NB4 (cell line): Measurements from ENCODE around the gene FAM131A.

Source experiments
- POLR2A ChIP-seq: IDR thresholded peaks from 2 replicates; pipeline ENCODE4 v1.6.1; 2011; ENCODE audit warnings: mild to moderate bottlenecking; ENCODE audit not compliant: insufficient read length; ENCODE audit errors: extremely low read depth
- TF ChIP-seq, protein P1 (sequence below): IDR thresholded peaks from one replicate; pipeline ENCODE4 v1.5.1; 2012; ENCODE audit warnings: low read depth, low read length

- TF ChIP-seq, protein P1, sequence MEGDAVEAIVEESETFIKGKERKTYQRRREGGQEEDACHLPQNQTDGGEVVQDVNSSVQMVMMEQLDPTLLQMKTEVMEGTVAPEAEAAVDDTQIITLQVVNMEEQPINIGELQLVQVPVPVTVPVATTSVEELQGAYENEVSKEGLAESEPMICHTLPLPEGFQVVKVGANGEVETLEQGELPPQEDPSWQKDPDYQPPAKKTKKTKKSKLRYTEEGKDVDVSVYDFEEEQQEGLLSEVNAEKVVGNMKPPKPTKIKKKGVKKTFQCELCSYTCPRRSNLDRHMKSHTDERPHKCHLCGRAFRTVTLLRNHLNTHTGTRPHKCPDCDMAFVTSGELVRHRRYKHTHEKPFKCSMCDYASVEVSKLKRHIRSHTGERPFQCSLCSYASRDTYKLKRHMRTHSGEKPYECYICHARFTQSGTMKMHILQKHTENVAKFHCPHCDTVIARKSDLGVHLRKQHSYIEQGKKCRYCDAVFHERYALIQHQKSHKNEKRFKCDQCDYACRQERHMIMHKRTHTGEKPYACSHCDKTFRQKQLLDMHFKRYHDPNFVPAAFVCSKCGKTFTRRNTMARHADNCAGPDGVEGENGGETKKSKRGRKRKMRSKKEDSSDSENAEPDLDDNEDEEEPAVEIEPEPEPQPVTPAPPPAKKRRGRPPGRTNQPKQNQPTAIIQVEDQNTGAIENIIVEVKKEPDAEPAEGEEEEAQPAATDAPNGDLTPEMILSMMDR, result no peak
- TF ChIP-seq POLR2A, result no peak
Observed at GRCh38 chr3:184320104-184320445, 17.3 kb upstream of the FAM131A start.
